ENCODE measurements around the gene AK1. TPM values are rescaled to one million over a fixed set of nuclear protein-coding genes. Genes with fewer than 3 reads are reported as not detected.
A peak's percentile ranks its signal among the peaks of the same experiment; 100 is the strongest.

AK1 gene
- total and polyA plus RNA-seq, 2 of the 8 experiments (the other 6 are each of a cell fraction or from before 2014, with no cell fraction given): 37.9 to 39.2 TPM

- H2BK12ac ChIP-seq (ENCODE audit: low read depth, low read length): no peak overlapping the region; the same call in 1 of the 2 replicates
- H3K36me3 ChIP-seq (ENCODE audit: control insufficient read depth in 2 of 4, insufficient read depth in 4 of 4, low read length in 3 of 4): no peaks in the 10 kb centered on the region
- peaks cover 0 to 12% (median 7%) of the 10 kb centered on the region in 4 experiments; a peak in 5 of 7 replicates for H3K27me3 ChIP-seq (replicated peaks in 1 of 4; ENCODE audit: control insufficient read depth in 3 of 4, extremely low read depth in 1 of 4, insufficient read depth in 3 of 4, low read length in 3 of 4)
- H4K8ac ChIP-seq (ENCODE audit: extremely low read depth, insufficient read depth, low read length): no peak overlapping the region; the same call in 1 of the 2 replicates
- H2BK5ac ChIP-seq (ENCODE audit: low read depth, low read length): no peak overlapping the region; the same call in 1 of the 2 replicates
- H3K56ac ChIP-seq (replicated peaks; ENCODE audit: insufficient read length, low read depth, low read length): no peak overlapping the region
- H3K4me3 ChIP-seq (ENCODE audit: extremely low read depth in 1 of 4, insufficient read depth in 2 of 4, low read depth in 3 of 4, low read length in 4 of 4): no peak overlapping the region
- H3K23me2 ChIP-seq (ENCODE audit: low read depth, low read length): peaks cover 9% of the 10 kb centered on the region; the same call in 1 of the 2 replicates
- H3K79me1 ChIP-seq (ENCODE audit: low read depth, low read length): no peaks in the 10 kb centered on the region
- H2BK120ac ChIP-seq (replicated peaks; ENCODE audit: low read depth, low read length): no peak overlapping the region
- H3K4me2 ChIP-seq (ENCODE audit: insufficient read depth in 1 of 2, low read depth in 2 of 2, low read length in 2 of 2): peak overlapping the region in 1 of 2 experiments; percentile 37; a peak in 2 of 4 replicates
- peaks cover 0 to 17% (median 12%) of the 10 kb centered on the region in 4 experiments; a peak in 6 of 7 replicates for H3K4me1 ChIP-seq (replicated peaks in 1 of 4; ENCODE audit: control insufficient read depth in 3 of 4, insufficient read depth in 4 of 4, low read length in 3 of 4)
- no peak overlapping the region for H2BK20ac ChIP-seq (ENCODE audit: low read length)
- H4K5ac ChIP-seq (ENCODE audit: insufficient read length, low read depth, low read length): no peak overlapping the region
- H3K23ac ChIP-seq (ENCODE audit: insufficient read length): no peak overlapping the region
- no peak overlapping the region for H3K18ac ChIP-seq (ENCODE audit: extremely low read depth, low read length)
- no peak overlapping the region for H2AFZ ChIP-seq (ENCODE audit: low read length)
- POLR2A ChIA-PET (ENCODE audit: partially characterized antibody): interaction anchor here (0.7 to 4.8 kb wide), 7 partner anchors 11 to 106 kb away, joined by 3 to 34 read pairs (median 3); no protein-coding TSS in a partner anchor
- H3K27ac ChIP-seq (ENCODE audit: low read depth, low read length): no peak overlapping the region
- WGBS, 2 experiments (ENCODE audit: extremely low coverage in 1 of 2, insufficient coverage in 1 of 2, insufficient read length in 1 of 2, insufficient replicate concordance in 2 of 2, low coverage in 1 of 2, low lambda C conversion rate in 2 of 2, missing lambda C conversion rate in 1 of 2): 77% methylated on average over 7 of the region's 7 CpGs; no CpG with 5 or more reads in 1 of the 2 experiments
- no peak overlapping the region for H3K14ac ChIP-seq (ENCODE audit: insufficient read length)
- FAIRE-seq (no peak), DNase-seq (ENCODE audit: low read depth in 1 of 2, low spot score in 2 of 2) (no peak)
- H3K9me3 ChIP-seq (ENCODE audit: insufficient read depth in 2 of 2, low read depth in 1 of 2, low read length in 1 of 2): no peaks in the 10 kb centered on the region
- H3K4ac ChIP-seq (replicated peaks; ENCODE audit: insufficient read length, low read depth, low read length): no peak overlapping the region
- CTCF ChIA-PET (ENCODE audit: partially characterized antibody): interaction anchor here (0.7 to 7.3 kb wide), 26 partner anchors 9 to 220 kb away, joined by 3 to 116 read pairs (median 4); partner anchors contain the start of gene ENG
- TF ChIP-seq TCF12 (IDR thresholded peaks at IDR 0.05; ENCODE audit: low read depth, low read length) (no peak), CEBPB (IDR thresholded peaks at IDR 0.05; ENCODE audit: low read depth, low read length) (no peak), BACH1 (IDR thresholded peaks at IDR 0.05; ENCODE audit: low read length) (no peak), CBX5 (IDR thresholded peaks at IDR 0.05; ENCODE audit: low read depth, low read length) (no peak), RXRA (IDR thresholded peaks at IDR 0.05; ENCODE audit: insufficient read depth, low read depth, low read length) (no peak), PHF8 (conservative IDR thresholded peaks at IDR 0.05; ENCODE audit: low read depth, low read length) (no peak), USF2 (IDR thresholded peaks at IDR 0.05; ENCODE audit: low read length) (no peak), RBBP5 (IDR thresholded peaks at IDR 0.05; ENCODE audit: borderline replicate concordance, low read depth, low read length) (no peak)
- no peak overlapping the region for H2AK5ac ChIP-seq (ENCODE audit: low read depth, low read length)
- H3K79me2 ChIP-seq (ENCODE audit: control insufficient read depth in 1 of 2, insufficient read depth in 2 of 2, low read length in 2 of 2): no peaks in the 10 kb centered on the region
- H3K9ac ChIP-seq (replicated peaks in 1 of 4; ENCODE audit: extremely low read depth in 1 of 4, low read depth in 3 of 4, low read length in 3 of 4): no peak overlapping the region
- no peak overlapping the region for H4K91ac ChIP-seq (replicated peaks; ENCODE audit: insufficient read length, low read length)
- H2BK15ac ChIP-seq (ENCODE audit: low read length): peak overlapping the region; percentile 90; the same call in 1 of the 2 replicates
- no peaks in the 10 kb centered on the region for H4K20me1 ChIP-seq (replicated peaks in 1 of 2; ENCODE audit: control insufficient read depth in 1 of 2, insufficient read depth in 2 of 2, low read length in 2 of 2)
Observed at GRCh38 chr9:127826253-127826913, 51.1 kb downstream of the AK1 start.

All from H1 (cell line).